ENCODE data around the gene MAN2B2.

DNA sequence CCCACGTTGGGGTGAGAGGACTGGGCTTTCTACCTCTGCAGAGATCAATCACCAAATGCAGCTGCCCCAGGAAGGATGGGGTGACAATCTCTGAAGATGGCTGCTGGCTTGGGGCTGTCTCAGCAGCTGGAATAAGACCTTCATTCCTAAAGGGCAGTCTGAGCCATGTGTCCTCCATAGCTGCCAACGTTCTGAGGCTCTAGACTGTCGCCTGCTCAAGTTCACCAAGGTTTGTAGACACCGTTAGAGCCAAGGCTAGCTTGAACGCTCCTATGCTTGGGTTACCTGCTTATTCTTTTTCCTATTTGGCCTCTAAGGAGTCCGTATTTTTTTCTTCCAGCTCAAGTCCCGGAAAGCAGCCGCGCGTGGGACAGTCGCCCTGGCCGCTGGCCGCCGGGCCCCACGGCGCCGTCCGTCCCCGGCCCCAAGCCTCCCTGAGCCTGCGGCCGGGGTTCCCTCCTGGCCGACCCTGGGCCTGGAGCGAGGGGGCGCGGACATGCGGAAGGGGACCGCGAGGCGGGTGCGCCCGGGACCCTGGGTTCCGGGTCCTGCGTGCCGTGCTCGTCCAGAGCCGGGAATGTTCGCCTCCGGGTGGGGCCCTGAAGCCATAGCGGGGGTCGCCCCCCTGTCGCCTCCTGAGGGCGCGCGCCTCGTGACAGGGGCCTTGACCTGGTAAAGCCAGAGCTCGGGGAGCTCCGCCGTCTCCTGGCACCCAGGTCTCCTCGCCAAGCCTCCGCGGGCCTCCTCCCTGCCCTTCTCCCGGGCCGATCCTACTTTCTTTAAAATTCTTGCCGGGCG, 88.8 kb downstream of the MAN2B2 start:
- TF ChIP-seq, protein P1, sequence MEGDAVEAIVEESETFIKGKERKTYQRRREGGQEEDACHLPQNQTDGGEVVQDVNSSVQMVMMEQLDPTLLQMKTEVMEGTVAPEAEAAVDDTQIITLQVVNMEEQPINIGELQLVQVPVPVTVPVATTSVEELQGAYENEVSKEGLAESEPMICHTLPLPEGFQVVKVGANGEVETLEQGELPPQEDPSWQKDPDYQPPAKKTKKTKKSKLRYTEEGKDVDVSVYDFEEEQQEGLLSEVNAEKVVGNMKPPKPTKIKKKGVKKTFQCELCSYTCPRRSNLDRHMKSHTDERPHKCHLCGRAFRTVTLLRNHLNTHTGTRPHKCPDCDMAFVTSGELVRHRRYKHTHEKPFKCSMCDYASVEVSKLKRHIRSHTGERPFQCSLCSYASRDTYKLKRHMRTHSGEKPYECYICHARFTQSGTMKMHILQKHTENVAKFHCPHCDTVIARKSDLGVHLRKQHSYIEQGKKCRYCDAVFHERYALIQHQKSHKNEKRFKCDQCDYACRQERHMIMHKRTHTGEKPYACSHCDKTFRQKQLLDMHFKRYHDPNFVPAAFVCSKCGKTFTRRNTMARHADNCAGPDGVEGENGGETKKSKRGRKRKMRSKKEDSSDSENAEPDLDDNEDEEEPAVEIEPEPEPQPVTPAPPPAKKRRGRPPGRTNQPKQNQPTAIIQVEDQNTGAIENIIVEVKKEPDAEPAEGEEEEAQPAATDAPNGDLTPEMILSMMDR (IDR thresholded peaks at IDR 0.05) = no peak
- no peak for TF ChIP-seq POLR2A (IDR thresholded peaks at IDR 0.05)

Data from lower leg skin (tissue), 3 donors.